Epidermal melanocyte (primary cell): ENCODE measurements around the gene SUGT1.
"Not testable (repeated sequence)": the region's sequence is repeated elsewhere in the genome, so short reads cannot be mapped to it uniquely, and the experiment has no call there.

Experiments used
- DNase-seq: peaks from one replicate; pipeline ENCODE4 v3.0.0; 2011; ENCODE audit warnings: low spot score; ENCODE audit not compliant: insufficient read length

The SUGT1 gene

GRCh38 chr13:52669677-52670076, 17.0 kb downstream of the SUGT1 start:
- DNase-seq = no peak

DNA sequence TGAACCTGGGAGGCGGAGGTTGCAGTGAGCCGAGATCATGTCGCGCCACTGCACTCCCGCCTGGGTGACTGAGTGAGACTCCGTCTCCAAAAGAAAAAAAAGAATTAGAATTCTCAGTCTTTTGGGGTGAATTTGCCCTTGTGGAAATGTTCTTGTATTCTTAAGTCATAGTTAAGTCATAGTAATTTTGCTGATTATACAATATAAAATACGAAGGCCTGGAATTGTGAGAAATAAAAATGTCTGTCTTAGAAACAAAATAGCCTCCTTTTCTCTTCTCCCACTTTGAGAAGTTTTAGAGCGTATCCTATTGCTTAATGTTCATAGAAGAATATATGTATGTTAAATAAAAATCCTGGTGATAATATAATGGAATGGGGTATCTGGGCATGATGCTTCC, 18.1 kb downstream of the SUGT1 start:
- no peak for DNase-seq

GRCh38 chr13:52673465-52673864, 20.8 kb downstream of the SUGT1 start:
- no peak for DNase-seq

DNA sequence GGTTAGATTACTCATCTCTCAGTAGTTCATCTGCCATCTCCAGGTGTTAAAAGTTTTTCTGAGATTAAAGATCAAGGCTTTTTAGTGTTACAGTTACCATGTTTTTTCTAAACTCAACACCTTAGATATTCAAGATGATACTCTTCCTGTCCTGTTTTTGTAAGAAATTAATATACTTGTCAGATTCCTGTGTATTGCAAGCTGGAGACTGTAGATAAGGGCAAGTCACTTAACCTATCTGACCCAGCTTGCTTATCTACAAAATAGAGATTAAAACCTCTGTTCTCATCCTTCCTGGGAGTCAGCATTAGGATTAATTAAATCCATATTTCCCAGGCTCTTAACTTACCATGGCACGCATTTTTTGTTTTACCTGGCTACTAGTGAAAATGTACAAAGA, 25.2 kb downstream of the SUGT1 start:
- no peak for DNase-seq

DNA sequence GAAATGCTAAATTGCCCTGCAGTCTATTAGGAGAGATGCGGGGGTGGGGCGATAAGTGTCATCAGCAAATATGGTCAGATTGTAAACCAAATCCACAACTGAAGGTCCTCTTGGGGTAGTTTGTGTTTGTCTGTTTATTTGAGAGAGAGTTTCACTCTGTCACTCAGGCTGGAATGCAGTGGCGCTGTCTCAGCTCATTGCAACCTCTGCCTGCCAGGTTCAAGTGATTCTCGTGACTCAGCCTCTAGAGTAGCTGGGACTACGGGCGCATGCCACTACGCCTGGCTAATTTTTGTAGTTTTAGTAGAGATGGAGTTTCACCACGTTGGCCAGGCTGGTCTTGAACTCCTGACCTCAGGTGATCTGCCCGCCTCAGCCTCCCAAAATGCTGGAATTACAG, 33.2 kb downstream of the SUGT1 start:
- DNase-seq = not testable (repeated sequence)

DNA sequence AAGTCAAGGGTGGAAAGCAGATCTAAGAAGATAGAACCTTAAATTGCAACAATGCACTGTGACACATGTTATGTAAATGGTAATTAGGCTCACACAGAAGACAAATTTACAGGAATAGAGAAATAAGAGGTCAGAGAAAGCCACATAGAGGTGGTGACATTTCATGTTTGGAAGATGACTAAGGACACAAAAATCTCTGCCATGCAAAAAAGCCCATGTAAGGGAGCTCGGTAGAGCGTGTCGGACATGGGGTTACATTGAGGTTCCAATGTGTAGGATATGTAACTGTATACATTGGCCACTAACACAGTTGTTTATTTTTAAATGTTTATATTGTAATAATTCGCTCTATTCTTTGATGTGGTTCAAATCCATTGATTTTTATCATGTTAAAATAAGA, 33.7 kb downstream of the SUGT1 start:
- DNase-seq = no peak

DNA sequence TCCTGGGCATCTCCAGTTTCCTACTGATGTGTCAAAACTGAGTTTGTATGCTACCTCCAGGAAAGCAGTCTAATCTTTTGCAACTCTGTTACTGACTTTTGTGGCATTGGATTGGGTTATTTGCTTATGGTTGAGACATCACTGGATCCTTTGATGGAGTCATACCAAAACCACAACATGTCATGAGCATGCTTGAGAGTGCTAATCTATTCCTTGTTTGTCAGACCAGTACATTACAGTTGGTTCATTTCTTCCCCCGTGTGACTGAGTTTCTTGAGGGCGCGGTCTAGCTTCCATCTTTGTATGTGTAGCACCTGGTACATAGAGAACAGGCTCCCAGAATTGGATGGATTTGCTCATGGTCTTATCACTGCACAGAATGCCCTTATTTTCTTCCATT, 43.2 kb downstream of the SUGT1 start:
- no peak for DNase-seq

- DNase-seq = no peak
Measured at GRCh38 chr13:52696566-52696965, 43.9 kb downstream of the SUGT1 start.

- DNase-seq = no peak
Measured at GRCh38 chr13:52701728-52702465, 49.3 kb downstream of the SUGT1 start.

GRCh38 chr13:52703482-52703881, 50.8 kb downstream of the SUGT1 start:
- no peak for DNase-seq

- no peak for DNase-seq
Measured at GRCh38 chr13:52706081-52706480, 53.4 kb downstream of the SUGT1 start.

- no peak for DNase-seq
Measured at GRCh38 chr13:52707375-52707774, 54.7 kb downstream of the SUGT1 start.

GRCh38 chr13:52708266-52708665, 55.6 kb downstream of the SUGT1 start:
- DNase-seq = not testable (repeated sequence)

GRCh38 chr13:52711286-52711685, 58.6 kb downstream of the SUGT1 start:
- DNase-seq = no peak

DNA sequence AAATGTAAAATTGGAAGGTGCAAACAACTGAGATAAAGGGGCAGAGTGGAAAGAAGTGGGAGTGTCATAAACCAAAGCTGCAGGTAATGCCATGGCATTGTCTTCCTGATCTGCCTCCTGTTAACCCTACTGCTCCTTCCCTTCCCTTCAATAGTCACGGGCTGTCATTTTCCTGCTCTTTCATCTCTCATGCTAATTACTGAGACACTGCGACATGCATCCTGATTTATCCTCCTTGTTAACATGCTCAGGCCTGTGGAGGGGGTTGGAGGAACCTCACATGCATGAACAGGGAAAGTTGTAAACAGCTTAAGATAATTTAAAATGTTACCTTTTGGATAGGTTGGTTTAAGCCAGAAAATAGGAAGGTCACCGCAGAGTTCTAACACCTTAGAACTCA, 59.7 kb downstream of the SUGT1 start:
- DNase-seq = no peak

DNA sequence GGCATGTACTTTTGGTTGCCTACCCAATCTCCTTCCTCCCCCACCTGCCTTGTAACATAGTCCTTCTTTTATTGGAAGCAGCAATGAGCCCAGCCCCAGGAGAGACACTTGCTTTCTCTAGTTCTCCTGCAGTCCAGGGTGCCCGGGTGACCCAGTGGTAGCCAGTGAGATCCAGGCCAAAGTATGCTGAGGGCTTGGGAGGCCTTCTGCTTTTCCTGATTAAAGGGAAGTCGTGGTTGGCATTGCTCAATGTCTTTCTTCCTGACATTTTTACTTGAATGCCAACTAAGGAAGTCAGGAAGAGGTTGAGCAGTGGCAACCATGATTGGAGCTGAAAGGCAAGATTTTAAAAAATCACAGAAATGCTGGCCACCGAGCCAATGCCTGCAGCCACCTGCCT, 61.3 kb downstream of the SUGT1 start:
- DNase-seq = no peak

DNA sequence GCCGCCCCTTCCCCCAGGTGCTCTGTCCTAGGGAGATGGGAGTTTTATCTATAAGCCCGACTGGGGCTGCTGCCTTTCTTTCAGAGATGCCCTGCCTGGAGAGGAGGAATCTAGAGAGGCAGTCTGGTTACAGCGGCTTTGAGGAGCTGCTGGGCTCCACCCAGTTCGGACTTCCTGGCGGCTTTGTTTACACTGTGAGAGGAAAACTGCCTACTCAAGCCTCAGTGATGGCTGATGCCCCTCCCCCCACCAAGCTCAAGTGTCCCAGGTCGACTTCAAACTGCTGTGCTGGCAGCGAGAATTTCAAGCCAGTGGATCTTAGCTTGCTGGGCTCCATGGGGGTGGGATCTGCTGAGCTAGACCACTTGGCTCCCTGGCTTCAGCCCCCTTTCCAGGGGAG, 68.3 kb downstream of the SUGT1 start:
- DNase-seq = not testable (repeated sequence)

- not testable (repeated sequence) for DNase-seq
Measured at GRCh38 chr13:52721356-52721755, 68.7 kb downstream of the SUGT1 start.

GRCh38 chr13:52723181-52723580, 70.5 kb downstream of the SUGT1 start:
- no peak for DNase-seq

- DNase-seq = no peak
Measured at GRCh38 chr13:52725302-52725701, 72.7 kb downstream of the SUGT1 start.

- no peak for DNase-seq
Measured at GRCh38 chr13:52726258-52726657, 73.6 kb downstream of the SUGT1 start.

DNA sequence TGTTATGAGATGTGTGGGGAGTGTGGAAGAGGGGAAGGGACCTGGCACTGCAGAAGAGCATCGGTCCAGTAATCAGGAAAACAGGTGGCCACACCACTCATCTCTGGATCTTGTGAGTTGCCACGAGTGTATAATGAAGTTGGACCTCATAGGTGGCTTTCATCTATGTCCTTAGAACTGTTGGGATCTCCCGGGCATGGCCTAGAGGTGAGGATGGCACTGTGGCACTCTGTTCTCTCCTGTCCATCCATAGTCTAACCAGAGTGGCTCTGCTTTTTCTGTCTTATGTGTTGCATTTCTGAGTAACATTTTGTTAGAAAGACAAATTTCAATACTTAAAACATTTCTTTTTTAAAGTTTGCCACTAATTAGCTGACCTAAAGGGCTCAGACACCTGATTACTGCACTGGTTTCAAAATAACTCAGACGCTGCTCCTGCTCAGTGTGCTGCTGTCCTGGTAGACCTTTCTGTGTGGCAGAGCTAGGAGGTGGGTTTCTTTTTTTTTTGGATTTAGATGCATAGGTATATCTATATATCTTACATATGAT, 81.5 kb downstream of the SUGT1 start:
- no peak for DNase-seq

GRCh38 chr13:52736891-52737290, 84.3 kb downstream of the SUGT1 start:
- DNase-seq = no peak
